ENCODE results near the gene DPAGT1.
A peak's percentile ranks its signal among the peaks of the same experiment; 100 is the strongest.

DPAGT1 gene

GRCh38 chr11:119099711-119100110 lies 1.9 kb downstream of the DPAGT1 start:
- Histone ChIP-seq H3K27me3 (ENCODE audit: insufficient read depth, low read length, poor library complexity) (no peaks in the 10 kb centered on the region), H3K9ac (ENCODE audit: low read depth, low read length) (peak overlapping the region; percentile 78; the same call in 1 of the 2 replicates), H3K4me1 (ENCODE audit: insufficient read depth, low read length) (peaks cover 47% of the 10 kb centered on the region), H3K36me3 (ENCODE audit: insufficient read depth, low read length) (peaks cover 39% of the 10 kb centered on the region), H3K9me3 (ENCODE audit: insufficient read depth, low read length, severe bottlenecking) (no peaks in the 10 kb centered on the region), H3K79me2 (ENCODE audit: insufficient read depth, low read length) (peaks cover 43% of the 10 kb centered on the region), H3K4me3 (ENCODE audit: low read depth in 1 of 2, low read length in 2 of 2) (0 out of 4 replicates have a peak overlapping the region, but pooled peaks of 1 of the 2 experiments have one; percentile 77), H4K20me1 (ENCODE audit: insufficient read depth, low read length) (peaks cover 5% of the 10 kb centered on the region), H2AFZ (ENCODE audit: low read depth, low read length) (no peak overlapping the region), H3K27ac (ENCODE audit: low read length) (no peak overlapping the region), H3K4me2 (ENCODE audit: insufficient read depth, low read length) (peak overlapping the region; percentile 90)
- TF ChIP-seq, protein P1, sequence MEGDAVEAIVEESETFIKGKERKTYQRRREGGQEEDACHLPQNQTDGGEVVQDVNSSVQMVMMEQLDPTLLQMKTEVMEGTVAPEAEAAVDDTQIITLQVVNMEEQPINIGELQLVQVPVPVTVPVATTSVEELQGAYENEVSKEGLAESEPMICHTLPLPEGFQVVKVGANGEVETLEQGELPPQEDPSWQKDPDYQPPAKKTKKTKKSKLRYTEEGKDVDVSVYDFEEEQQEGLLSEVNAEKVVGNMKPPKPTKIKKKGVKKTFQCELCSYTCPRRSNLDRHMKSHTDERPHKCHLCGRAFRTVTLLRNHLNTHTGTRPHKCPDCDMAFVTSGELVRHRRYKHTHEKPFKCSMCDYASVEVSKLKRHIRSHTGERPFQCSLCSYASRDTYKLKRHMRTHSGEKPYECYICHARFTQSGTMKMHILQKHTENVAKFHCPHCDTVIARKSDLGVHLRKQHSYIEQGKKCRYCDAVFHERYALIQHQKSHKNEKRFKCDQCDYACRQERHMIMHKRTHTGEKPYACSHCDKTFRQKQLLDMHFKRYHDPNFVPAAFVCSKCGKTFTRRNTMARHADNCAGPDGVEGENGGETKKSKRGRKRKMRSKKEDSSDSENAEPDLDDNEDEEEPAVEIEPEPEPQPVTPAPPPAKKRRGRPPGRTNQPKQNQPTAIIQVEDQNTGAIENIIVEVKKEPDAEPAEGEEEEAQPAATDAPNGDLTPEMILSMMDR (IDR thresholded peaks at IDR 0.05; ENCODE audit: borderline replicate concordance, extremely low read depth, low read length, poor library complexity, severe bottlenecking): no peak
- TF ChIP-seq EZH2 (IDR thresholded peaks at IDR 0.05; ENCODE audit: borderline replicate concordance, low read depth, low read length, severe bottlenecking): no peak
- DNase-seq (no peak), ATAC-seq (ENCODE audit: insufficient read depth, low read depth) (no peak)

GRCh38 chr11:119095066-119095880 lies 6.4 kb downstream of the DPAGT1 start:
- H3K27ac ChIP-seq (ENCODE audit: low read length): peak overlapping the region; percentile 99
- no peaks in the 10 kb centered on the region for H3K27me3 ChIP-seq (ENCODE audit: insufficient read depth, low read length, poor library complexity)
- peaks cover 56% of the 10 kb centered on the region for H3K79me2 ChIP-seq (ENCODE audit: insufficient read depth, low read length)
- H2AFZ ChIP-seq (ENCODE audit: low read depth, low read length): peak overlapping the region; percentile 74
- peak; percentile 100 for DNase-seq
- peak overlapping the region; percentile 93 for H3K4me2 ChIP-seq (ENCODE audit: insufficient read depth, low read length)
- TF ChIP-seq, protein P1 (IDR thresholded peaks at IDR 0.05; ENCODE audit: borderline replicate concordance, extremely low read depth, low read length, poor library complexity, severe bottlenecking): peak; percentile 25
- no peak for TF ChIP-seq EZH2 (IDR thresholded peaks at IDR 0.05; ENCODE audit: borderline replicate concordance, low read depth, low read length, severe bottlenecking)
- H3K9ac ChIP-seq (ENCODE audit: low read depth, low read length): peak overlapping the region; percentile 99
- H4K20me1 ChIP-seq (ENCODE audit: insufficient read depth, low read length): peaks cover 34% of the 10 kb centered on the region
- H3K36me3 ChIP-seq (ENCODE audit: insufficient read depth, low read length): peaks cover 75% of the 10 kb centered on the region
- peak overlapping the region; percentile 89 to 95 for H3K4me3 ChIP-seq (ENCODE audit: low read depth in 1 of 2, low read length in 2 of 2)
- H3K4me1 ChIP-seq (ENCODE audit: insufficient read depth, low read length): peaks cover 47% of the 10 kb centered on the region
- ATAC-seq (ENCODE audit: insufficient read depth, low read depth): peak; percentile 79
- no peaks in the 10 kb centered on the region for H3K9me3 ChIP-seq (ENCODE audit: insufficient read depth, low read length, severe bottlenecking)

DNA sequence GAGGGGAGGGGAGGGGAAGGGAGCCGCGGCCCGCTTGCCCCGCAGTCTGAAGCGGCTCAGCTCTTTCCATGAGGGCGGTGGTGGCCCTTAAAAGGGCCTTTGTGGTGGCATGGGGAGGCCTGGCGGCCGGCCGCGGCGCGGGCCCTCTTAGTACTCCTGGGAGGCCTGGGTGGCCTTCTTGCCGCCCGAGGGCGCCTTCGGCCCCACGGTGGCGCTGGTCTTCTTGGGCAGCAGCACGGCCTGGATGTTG lies 6.9 kb downstream of the DPAGT1 start:
- H3K27ac ChIP-seq (ENCODE audit: low read length): peak overlapping the region; percentile 99
- no peak for DNase-seq

More for the DNA sequence above, 6.9 kb downstream of the DPAGT1 start:
- no peaks in the 10 kb centered on the region for H3K9me3 ChIP-seq (ENCODE audit: insufficient read depth, low read length, severe bottlenecking)
- H3K79me2 ChIP-seq (ENCODE audit: insufficient read depth, low read length): peaks cover 52% of the 10 kb centered on the region
- H4K20me1 ChIP-seq (ENCODE audit: insufficient read depth, low read length): peaks cover 34% of the 10 kb centered on the region
- peaks cover 42% of the 10 kb centered on the region for H3K4me1 ChIP-seq (ENCODE audit: insufficient read depth, low read length)
- peak overlapping the region; percentile 93 for H3K4me2 ChIP-seq (ENCODE audit: insufficient read depth, low read length)
- peak; percentile 18 for ATAC-seq (ENCODE audit: insufficient read depth, low read depth)
- no peaks in the 10 kb centered on the region for H3K27me3 ChIP-seq (ENCODE audit: insufficient read depth, low read length, poor library complexity)
- peak overlapping the region; percentile 89 to 95 for H3K4me3 ChIP-seq (ENCODE audit: low read depth in 1 of 2, low read length in 2 of 2)
- peak overlapping the region; percentile 53; the same call in 1 of the 2 replicates for H2AFZ ChIP-seq (ENCODE audit: low read depth, low read length)
- H3K36me3 ChIP-seq (ENCODE audit: insufficient read depth, low read length): peaks cover 73% of the 10 kb centered on the region
- peak overlapping the region; percentile 99 for H3K9ac ChIP-seq (ENCODE audit: low read depth, low read length)
- no peak for TF ChIP-seq EZH2 (IDR thresholded peaks at IDR 0.05; ENCODE audit: borderline replicate concordance, low read depth, low read length, severe bottlenecking)
- TF ChIP-seq, protein P1 (IDR thresholded peaks at IDR 0.05; ENCODE audit: borderline replicate concordance, extremely low read depth, low read length, poor library complexity, severe bottlenecking): peak; percentile 61

All from DND-41 (cell line).